SK-N-SH treated with all-trans-retinoic acid at 6 μM for 48 hours (cell line): ENCODE measurements around the gene CD96.

ENCODE experiments used
- ATAC-seq: fragments of 200-7000 bp; cut with Tn5 transposase; 3 replicates; pipeline ENCODE4 v1.9.1; 2020; ENCODE audit warnings: mild to moderate bottlenecking, moderate library complexity
- ARNTL ChIP-seq: fragments of 450-650 bp; formaldehyde crosslinking; IDR thresholded peaks from 2 replicates; pipeline ENCODE4 v1.5.0; 2020; ENCODE audit warnings: low read depth, mild to moderate bottlenecking, moderate library complexity, borderline replicate concordance
- BACH2 ChIP-seq: fragments of 250-450 bp; sonication (Bioruptor Pico); IDR thresholded peaks from 2 replicates; pipeline ENCODE4 v1.9.0; 2021; ENCODE audit warnings: mild to moderate bottlenecking, borderline replicate concordance
- CSDC2 ChIP-seq: fragments of 250-450 bp; sonication (Bioruptor Pico); IDR thresholded peaks from 2 replicates; pipeline ENCODE4 v1.5.0; 2020; ENCODE audit warnings: mild to moderate bottlenecking, moderate library complexity
- ESRRG ChIP-seq: fragments of 250-450 bp; sonication (Bioruptor Pico); IDR thresholded peaks from 2 replicates; pipeline ENCODE4 v1.6.1; 2021; ENCODE audit warnings: mild to moderate bottlenecking
- GLIS3 ChIP-seq: fragments of 250-450 bp; sonication (Bioruptor Pico); IDR thresholded peaks from 2 replicates; pipeline ENCODE4 v1.5.0; 2020; ENCODE audit warnings: mild to moderate bottlenecking, moderate library complexity
- ISL1 ChIP-seq: fragments of 250-450 bp; sonication (Bioruptor Pico); IDR thresholded peaks from 2 replicates; pipeline ENCODE4 v2.1.2; 2022; ENCODE audit warnings: mild to moderate bottlenecking, moderate library complexity
- OSR1 ChIP-seq: fragments of 250-450 bp; sonication (Bioruptor Pico); IDR thresholded peaks from 2 replicates; pipeline ENCODE4 v1.8.0; 2022; ENCODE audit warnings: moderate library complexity, mild to moderate bottlenecking, inconsistent platforms
- PPARA ChIP-seq: fragments of 250-450 bp; sonication (Bioruptor Pico); IDR thresholded peaks from 2 replicates; pipeline ENCODE4 v1.5.0; 2020; ENCODE audit warnings: mild to moderate bottlenecking, borderline replicate concordance
- RARB ChIP-seq: fragments of 250-450 bp; sonication (Bioruptor Pico); IDR thresholded peaks from 2 replicates; pipeline ENCODE4 v1.8.0; 2021; ENCODE audit warnings: mild to moderate bottlenecking, moderate library complexity
- SNAI2 ChIP-seq: fragments of 250-450 bp; sonication (Bioruptor Pico); IDR thresholded peaks from 2 replicates; pipeline ENCODE4 v1.5.0; 2020; ENCODE audit warnings: mild to moderate bottlenecking, moderate library complexity
- TCF4 ChIP-seq: fragments of 250-450 bp; sonication (Bioruptor Pico); IDR thresholded peaks from 2 replicates; pipeline ENCODE4 v1.8.0; 2021; ENCODE audit warnings: mild to moderate bottlenecking, moderate library complexity, borderline replicate concordance
- TOX ChIP-seq: fragments of 250-450 bp; sonication (Bioruptor Pico); IDR thresholded peaks from 2 replicates; pipeline ENCODE4 v1.8.0; 2021; ENCODE audit warnings: mild to moderate bottlenecking, moderate library complexity, borderline replicate concordance
- ZC3H10 ChIP-seq: fragments of 250-450 bp; sonication (Bioruptor Pico); IDR thresholded peaks from 2 replicates; pipeline ENCODE4 v1.5.1; 2021; ENCODE audit warnings: mild to moderate bottlenecking, moderate library complexity
- ZFP3 ChIP-seq: fragments of 250-450 bp; sonication (Bioruptor Pico); IDR thresholded peaks from 2 replicates; pipeline ENCODE4 v1.5.0; 2020; ENCODE audit warnings: mild to moderate bottlenecking, moderate library complexity
- ZFP30 ChIP-seq: fragments of 450-650 bp; formaldehyde crosslinking; IDR thresholded peaks from 2 replicates; pipeline ENCODE4 v1.5.0; 2022; ENCODE audit warnings: mild to moderate bottlenecking, moderate library complexity
- ZNF565 ChIP-seq: fragments of 450-650 bp; formaldehyde crosslinking; conservative IDR thresholded peaks from 2 replicates; pipeline ENCODE4 v1.5.0; 2020; ENCODE audit warnings: low read depth, mild to moderate bottlenecking, moderate library complexity
- ZNF70 ChIP-seq: fragments of 450-650 bp; formaldehyde crosslinking; IDR thresholded peaks from 2 replicates; pipeline ENCODE4 v1.5.0; 2020; ENCODE audit warnings: mild to moderate bottlenecking, moderate library complexity
- ZNF8 ChIP-seq: fragments of 450-650 bp; formaldehyde crosslinking; IDR thresholded peaks from 2 replicates; pipeline ENCODE4 v1.5.0; 2020; ENCODE audit warnings: mild to moderate bottlenecking, moderate library complexity
- TF ChIP-seq, protein P1 (sequence below): fragments of 250-450 bp; sonication (Bioruptor Pico); IDR thresholded peaks from 2 replicates; pipeline ENCODE4 v1.5.1; 2021; ENCODE audit warnings: mild to moderate bottlenecking, moderate library complexity
- TF ChIP-seq, protein P2 (sequence below): fragments of 250-450 bp; sonication (Bioruptor Pico); IDR thresholded peaks from 2 replicates; pipeline ENCODE4 v1.5.0; 2020; ENCODE audit warnings: mild to moderate bottlenecking, moderate library complexity
- TF ChIP-seq, protein P3 (sequence below): fragments of 250-450 bp; sonication (Bioruptor Pico); IDR thresholded peaks from 2 replicates; pipeline ENCODE4 v1.8.0; 2020; ENCODE audit warnings: mild to moderate bottlenecking, moderate library complexity, borderline replicate concordance
- TF ChIP-seq, protein P4 (sequence below): fragments of 250-450 bp; sonication (Bioruptor Pico); IDR thresholded peaks from 2 replicates; pipeline ENCODE4 v1.8.0; 2021; ENCODE audit warnings: low read depth, mild to moderate bottlenecking, moderate library complexity, borderline replicate concordance
- TF ChIP-seq, protein P5 (sequence below): fragments of 250-450 bp; sonication (Bioruptor Pico); IDR thresholded peaks from 2 replicates; pipeline ENCODE4 v1.5.1; 2020; ENCODE audit warnings: low read depth, mild to moderate bottlenecking, moderate library complexity

Gene CD96

DNA sequence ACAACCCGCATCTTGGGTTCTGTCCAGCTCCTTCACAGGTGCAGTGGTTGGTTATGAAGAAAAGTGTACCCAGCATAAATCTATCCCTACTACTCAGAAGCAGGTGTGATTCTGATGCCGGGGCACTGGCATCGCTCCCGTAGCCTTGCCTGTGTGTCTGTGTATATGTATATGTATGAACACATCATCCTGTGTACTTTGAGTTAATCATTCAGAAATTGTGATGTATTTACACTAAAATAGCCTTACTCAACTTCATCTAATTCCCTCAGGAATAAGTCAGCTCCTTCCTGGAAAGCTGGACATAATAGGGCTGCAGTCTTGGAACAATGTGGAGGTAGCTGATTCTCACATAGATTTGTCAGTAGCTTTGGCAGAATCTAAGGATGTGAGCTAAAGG lies 59.8 kb downstream of the CD96 start:
- ATAC-seq = no peak
- TF ChIP-seq ZFP3 (CRISPR knock-in tag) (no peak), GLIS3 (CRISPR knock-in tag) (no peak), OSR1 (CRISPR knock-in tag) (no peak), ZNF565 (no peak), ZNF70 (CRISPR knock-in tag) (no peak), ESRRG (CRISPR knock-in tag) (no peak), ISL1 (CRISPR knock-in tag) (no peak), ZC3H10 (CRISPR knock-in tag) (no peak), ZNF8 (CRISPR knock-in tag) (no peak), RARB (CRISPR knock-in tag) (no peak), BACH2 (CRISPR knock-in tag) (no peak), CSDC2 (no peak), TOX (CRISPR knock-in tag) (no peak), TCF4 (CRISPR knock-in tag) (no peak), ARNTL (CRISPR knock-in tag) (no peak)
- TF ChIP-seq, protein P1, sequence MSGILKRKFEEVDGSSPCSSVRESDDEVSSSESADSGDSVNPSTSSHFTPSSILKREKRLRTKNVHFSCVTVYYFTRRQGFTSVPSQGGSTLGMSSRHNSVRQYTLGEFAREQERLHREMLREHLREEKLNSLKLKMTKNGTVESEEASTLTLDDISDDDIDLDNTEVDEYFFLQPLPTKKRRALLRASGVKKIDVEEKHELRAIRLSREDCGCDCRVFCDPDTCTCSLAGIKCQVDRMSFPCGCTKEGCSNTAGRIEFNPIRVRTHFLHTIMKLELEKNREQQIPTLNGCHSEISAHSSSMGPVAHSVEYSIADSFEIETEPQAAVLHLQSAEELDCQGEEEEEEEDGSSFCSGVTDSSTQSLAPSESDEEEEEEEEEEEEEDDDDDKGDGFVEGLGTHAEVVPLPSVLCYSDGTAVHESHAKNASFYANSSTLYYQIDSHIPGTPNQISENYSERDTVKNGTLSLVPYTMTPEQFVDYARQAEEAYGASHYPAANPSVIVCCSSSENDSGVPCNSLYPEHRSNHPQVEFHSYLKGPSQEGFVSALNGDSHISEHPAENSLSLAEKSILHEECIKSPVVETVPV (CRISPR knock-in tag) = no peak
- TF ChIP-seq, protein P2, sequence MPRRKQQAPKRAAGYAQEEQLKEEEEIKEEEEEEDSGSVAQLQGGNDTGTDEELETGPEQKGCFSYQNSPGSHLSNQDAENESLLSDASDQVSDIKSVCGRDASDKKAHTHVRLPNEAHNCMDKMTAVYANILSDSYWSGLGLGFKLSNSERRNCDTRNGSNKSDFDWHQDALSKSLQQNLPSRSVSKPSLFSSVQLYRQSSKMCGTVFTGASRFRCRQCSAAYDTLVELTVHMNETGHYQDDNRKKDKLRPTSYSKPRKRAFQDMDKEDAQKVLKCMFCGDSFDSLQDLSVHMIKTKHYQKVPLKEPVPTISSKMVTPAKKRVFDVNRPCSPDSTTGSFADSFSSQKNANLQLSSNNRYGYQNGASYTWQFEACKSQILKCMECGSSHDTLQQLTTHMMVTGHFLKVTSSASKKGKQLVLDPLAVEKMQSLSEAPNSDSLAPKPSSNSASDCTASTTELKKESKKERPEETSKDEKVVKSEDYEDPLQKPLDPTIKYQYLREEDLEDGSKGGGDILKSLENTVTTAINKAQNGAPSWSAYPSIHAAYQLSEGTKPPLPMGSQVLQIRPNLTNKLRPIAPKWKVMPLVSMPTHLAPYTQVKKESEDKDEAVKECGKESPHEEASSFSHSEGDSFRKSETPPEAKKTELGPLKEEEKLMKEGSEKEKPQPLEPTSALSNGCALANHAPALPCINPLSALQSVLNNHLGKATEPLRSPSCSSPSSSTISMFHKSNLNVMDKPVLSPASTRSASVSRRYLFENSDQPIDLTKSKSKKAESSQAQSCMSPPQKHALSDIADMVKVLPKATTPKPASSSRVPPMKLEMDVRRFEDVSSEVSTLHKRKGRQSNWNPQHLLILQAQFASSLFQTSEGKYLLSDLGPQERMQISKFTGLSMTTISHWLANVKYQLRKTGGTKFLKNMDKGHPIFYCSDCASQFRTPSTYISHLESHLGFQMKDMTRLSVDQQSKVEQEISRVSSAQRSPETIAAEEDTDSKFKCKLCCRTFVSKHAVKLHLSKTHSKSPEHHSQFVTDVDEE (CRISPR knock-in tag) = no peak
- TF ChIP-seq, protein P3, sequence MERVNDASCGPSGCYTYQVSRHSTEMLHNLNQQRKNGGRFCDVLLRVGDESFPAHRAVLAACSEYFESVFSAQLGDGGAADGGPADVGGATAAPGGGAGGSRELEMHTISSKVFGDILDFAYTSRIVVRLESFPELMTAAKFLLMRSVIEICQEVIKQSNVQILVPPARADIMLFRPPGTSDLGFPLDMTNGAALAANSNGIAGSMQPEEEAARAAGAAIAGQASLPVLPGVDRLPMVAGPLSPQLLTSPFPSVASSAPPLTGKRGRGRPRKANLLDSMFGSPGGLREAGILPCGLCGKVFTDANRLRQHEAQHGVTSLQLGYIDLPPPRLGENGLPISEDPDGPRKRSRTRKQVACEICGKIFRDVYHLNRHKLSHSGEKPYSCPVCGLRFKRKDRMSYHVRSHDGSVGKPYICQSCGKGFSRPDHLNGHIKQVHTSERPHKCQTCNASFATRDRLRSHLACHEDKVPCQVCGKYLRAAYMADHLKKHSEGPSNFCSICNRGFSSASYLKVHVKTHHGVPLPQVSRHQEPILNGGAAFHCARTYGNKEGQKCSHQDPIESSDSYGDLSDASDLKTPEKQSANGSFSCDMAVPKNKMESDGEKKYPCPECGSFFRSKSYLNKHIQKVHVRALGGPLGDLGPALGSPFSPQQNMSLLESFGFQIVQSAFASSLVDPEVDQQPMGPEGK (CRISPR knock-in tag) = no peak
- TF ChIP-seq, protein P4, sequence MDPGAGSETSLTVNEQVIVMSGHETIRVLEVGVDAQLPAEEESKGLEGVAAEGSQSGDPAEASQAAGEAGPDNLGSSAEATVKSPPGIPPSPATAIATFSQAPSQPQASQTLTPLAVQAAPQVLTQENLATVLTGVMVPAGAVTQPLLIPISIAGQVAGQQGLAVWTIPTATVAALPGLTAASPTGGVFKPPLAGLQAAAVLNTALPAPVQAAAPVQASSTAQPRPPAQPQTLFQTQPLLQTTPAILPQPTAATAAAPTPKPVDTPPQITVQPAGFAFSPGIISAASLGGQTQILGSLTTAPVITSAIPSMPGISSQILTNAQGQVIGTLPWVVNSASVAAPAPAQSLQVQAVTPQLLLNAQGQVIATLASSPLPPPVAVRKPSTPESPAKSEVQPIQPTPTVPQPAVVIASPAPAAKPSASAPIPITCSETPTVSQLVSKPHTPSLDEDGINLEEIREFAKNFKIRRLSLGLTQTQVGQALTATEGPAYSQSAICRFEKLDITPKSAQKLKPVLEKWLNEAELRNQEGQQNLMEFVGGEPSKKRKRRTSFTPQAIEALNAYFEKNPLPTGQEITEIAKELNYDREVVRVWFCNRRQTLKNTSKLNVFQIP = no peak
- TF ChIP-seq, protein P5, sequence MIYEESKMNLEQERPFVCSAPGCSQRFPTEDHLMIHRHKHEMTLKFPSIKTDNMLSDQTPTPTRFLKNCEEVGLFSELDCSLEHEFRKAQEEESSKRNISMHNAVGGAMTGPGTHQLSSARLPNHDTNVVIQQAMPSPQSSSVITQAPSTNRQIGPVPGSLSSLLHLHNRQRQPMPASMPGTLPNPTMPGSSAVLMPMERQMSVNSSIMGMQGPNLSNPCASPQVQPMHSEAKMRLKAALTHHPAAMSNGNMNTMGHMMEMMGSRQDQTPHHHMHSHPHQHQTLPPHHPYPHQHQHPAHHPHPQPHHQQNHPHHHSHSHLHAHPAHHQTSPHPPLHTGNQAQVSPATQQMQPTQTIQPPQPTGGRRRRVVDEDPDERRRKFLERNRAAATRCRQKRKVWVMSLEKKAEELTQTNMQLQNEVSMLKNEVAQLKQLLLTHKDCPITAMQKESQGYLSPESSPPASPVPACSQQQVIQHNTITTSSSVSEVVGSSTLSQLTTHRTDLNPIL (CRISPR knock-in tag) = no peak

DNA sequence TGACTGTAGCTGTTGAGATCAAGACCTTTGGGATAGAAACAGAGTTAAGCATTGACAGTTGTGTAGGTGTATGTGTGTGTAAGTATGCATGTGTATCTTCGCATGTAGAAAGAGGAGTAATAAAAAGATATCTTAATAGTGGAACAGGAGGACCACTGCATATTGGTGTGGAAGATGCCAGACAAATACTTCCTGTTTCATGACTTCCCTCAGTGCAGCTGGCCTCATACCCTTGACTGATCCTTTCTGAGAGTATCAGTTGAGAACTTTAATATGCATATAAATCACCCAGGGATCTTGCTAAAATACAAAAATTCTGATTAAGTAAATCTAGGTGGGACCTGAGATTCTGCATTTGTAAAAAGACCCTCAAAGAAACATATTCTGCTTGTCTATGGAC lies 61.7 kb downstream of the CD96 start:
- no peak for ATAC-seq
- TF ChIP-seq SNAI2 = no peak
- no peak for TF ChIP-seq TCF4 (CRISPR knock-in tag)
- no peak for TF ChIP-seq OSR1 (CRISPR knock-in tag)
- no peak for TF ChIP-seq ZNF565
- TF ChIP-seq, protein P3 (CRISPR knock-in tag) = no peak
- TF ChIP-seq ZFP3 (CRISPR knock-in tag) = no peak
- no peak for TF ChIP-seq ARNTL (CRISPR knock-in tag)
- TF ChIP-seq PPARA (CRISPR knock-in tag) = no peak
- TF ChIP-seq, protein P1 (CRISPR knock-in tag) = no peak
- TF ChIP-seq RARB (CRISPR knock-in tag) = no peak
- no peak for TF ChIP-seq ISL1 (CRISPR knock-in tag)
- TF ChIP-seq, protein P4 = no peak
- TF ChIP-seq GLIS3 (CRISPR knock-in tag) = no peak
- TF ChIP-seq ZFP30 (CRISPR knock-in tag) = no peak
- no peak for TF ChIP-seq ESRRG (CRISPR knock-in tag)
- no peak for TF ChIP-seq ZNF70 (CRISPR knock-in tag)
- no peak for TF ChIP-seq ZC3H10 (CRISPR knock-in tag)
